Measurements from ENCODE around the gene GRK5.
A peak's percentile ranks its signal among the peaks of the same experiment; 100 is the strongest.

GRCh38 chr10:119268871-119269506 is 61.6 kb downstream of the GRK5 start:
- TF ChIP-seq POLR2A (IDR thresholded peaks at IDR 0.05; ENCODE audit: low read depth, low read length), result peak; percentile 54
- TF ChIP-seq TAF1 (IDR thresholded peaks at IDR 0.05; ENCODE audit: low read depth, low read length), result no peak; the same call in 1 of the 2 replicates
- peak; percentile 77 for TF ChIP-seq POLR2AphosphoS5 (IDR thresholded peaks at IDR 0.05; ENCODE audit: low read depth, low read length)
- TF ChIP-seq PAX5 (IDR thresholded peaks at IDR 0.05; ENCODE audit: insufficient read depth, low read length, severe bottlenecking), result no peak
- TF ChIP-seq SPI1 (IDR thresholded peaks at IDR 0.05; ENCODE audit: low read depth, low read length), result no peak
